HEK293 (cell line): ENCODE data around the gene POLR2E.

Source experiments
- CTCF ChIA-PET: fragments of 350-600 bp; formaldehyde crosslinking; extraction: SDS; loops from one replicate; lab custom pipeline; 2021; ENCODE audit warnings: antibody characterized with exemption; lab: Yijun Ruan, JAX
- POLR2A ChIA-PET: fragments of 300-600 bp; formaldehyde crosslinking; extraction: SDS; loops from one replicate; lab custom pipeline; 2020; ENCODE audit warnings: antibody characterized with exemption, inconsistent platforms; lab: Yijun Ruan, JAX
- H3K27ac ChIP-seq: fragments of 200-500 bp; sonication (Bioruptor generic); 2 replicates; pipeline ENCODE4 v1.5.1; 2014; ENCODE audit warnings: low read depth, low read length, control low read depth, inconsistent platforms; ENCODE audit errors: extremely low read depth
- H3K36me3 ChIP-seq, 2 experiments: fragments of 200-500 bp in 1 of 2; sonication (Bioruptor generic) in 1 of 2; 1 replicate in 1 of 2; 2 replicates in 1 of 2; pipeline ENCODE4 v1.5.1; 2014 to 2017; ENCODE audit warnings: inconsistent platforms in 2 of 2, low read length in 2 of 2; ENCODE audit not compliant: control insufficient read depth in 2 of 2, insufficient read depth in 1 of 2
- H3K4me1 ChIP-seq: fragments of 200-500 bp; sonication (Bioruptor generic); 2 replicates; pipeline ENCODE4 v1.5.1; 2014; ENCODE audit warnings: mild to moderate bottlenecking, low read length, inconsistent platforms; ENCODE audit not compliant: control insufficient read depth, insufficient read depth
- H3K4me3 ChIP-seq: 2 replicates; pipeline ENCODE4 v1.5.1; 2011; ENCODE audit warnings: low read depth, mild to moderate bottlenecking, control low read depth, low read length, moderate library complexity
- H3K9me3 ChIP-seq: fragments of 200-500 bp; sonication (Bioruptor generic); 2 replicates; pipeline ENCODE4 v1.5.1; 2014; ENCODE audit warnings: low read depth, low read length, inconsistent platforms; ENCODE audit not compliant: control insufficient read depth, insufficient read depth
- IKZF3 ChIP-seq: fragments of 450-650 bp; IDR thresholded peaks from 2 replicates; pipeline ENCODE4 v1.5.0; 2018; ENCODE audit warnings: missing biosample characterization, mild to moderate bottlenecking, missing genetic modification characterization, moderate library complexity
- OSR2 ChIP-seq: fragments of 450-650 bp; formaldehyde crosslinking; IDR thresholded peaks from 2 replicates; pipeline ENCODE4 v1.5.1; 2016; ENCODE audit warnings: missing biosample characterization, missing genetic modification characterization
- TRIM28 ChIP-seq: IDR thresholded peaks from 2 replicates; pipeline ENCODE4 v1.6.1; 2011; ENCODE audit warnings: low read length, control low read depth, borderline replicate concordance
- ZBTB44 ChIP-seq: fragments of 450-650 bp; IDR thresholded peaks from 2 replicates; pipeline ENCODE4 v1.5.1; 2018; ENCODE audit warnings: missing biosample characterization, mild to moderate bottlenecking, missing genetic modification characterization
- ZFHX2 ChIP-seq: fragments of 450-650 bp; formaldehyde crosslinking; conservative IDR thresholded peaks from 2 replicates; pipeline ENCODE4 v1.5.1; 2016; ENCODE audit warnings: missing biosample characterization, missing genetic modification characterization
- ZFP37 ChIP-seq: fragments of 450-650 bp; formaldehyde crosslinking; IDR thresholded peaks from 2 replicates; pipeline ENCODE4 v1.5.1; 2016; ENCODE audit warnings: missing biosample characterization, missing genetic modification characterization
- ZNF146 ChIP-seq: fragments of 450-650 bp; formaldehyde crosslinking; IDR thresholded peaks from 2 replicates; pipeline ENCODE4 v1.5.1; 2016; ENCODE audit warnings: missing biosample characterization, missing genetic modification characterization
- ZNF157 ChIP-seq: fragments of 450-650 bp; formaldehyde crosslinking; IDR thresholded peaks from 2 replicates; pipeline ENCODE4 v1.5.1; 2016; ENCODE audit warnings: missing biosample characterization, missing genetic modification characterization
- ZNF211 ChIP-seq: fragments of 450-650 bp; formaldehyde crosslinking; IDR thresholded peaks from 2 replicates; pipeline ENCODE4 v1.5.1; 2016; ENCODE audit warnings: low read depth, missing biosample characterization, missing genetic modification characterization
- ZNF214 ChIP-seq: fragments of 450-650 bp; formaldehyde crosslinking; IDR thresholded peaks from 2 replicates; pipeline ENCODE4 v1.5.1; 2017; ENCODE audit warnings: missing biosample characterization, mild to moderate bottlenecking, missing genetic modification characterization, borderline replicate concordance
- ZNF223 ChIP-seq: fragments of 450-650 bp; formaldehyde crosslinking; IDR thresholded peaks from 2 replicates; pipeline ENCODE4 v1.5.1; 2016; ENCODE audit warnings: missing biosample characterization, missing genetic modification characterization
- ZNF302 ChIP-seq: fragments of 450-650 bp; formaldehyde crosslinking; IDR thresholded peaks from 2 replicates; pipeline ENCODE4 v1.5.1; 2016; ENCODE audit warnings: missing biosample characterization, missing genetic modification characterization, low read depth
- ZNF311 ChIP-seq: fragments of 450-650 bp; formaldehyde crosslinking; IDR thresholded peaks from 2 replicates; pipeline ENCODE4 v1.5.1; 2017; ENCODE audit warnings: missing biosample characterization, missing genetic modification characterization, borderline replicate concordance
- ZNF335 ChIP-seq: fragments of 450-650 bp; formaldehyde crosslinking; conservative IDR thresholded peaks from 2 replicates; pipeline ENCODE4 v1.5.1; 2016; ENCODE audit warnings: missing biosample characterization, missing genetic modification characterization
- ZNF37A ChIP-seq: fragments of 450-650 bp; IDR thresholded peaks from 2 replicates; pipeline ENCODE4 v1.5.1; 2018; ENCODE audit warnings: missing biosample characterization, missing genetic modification characterization
- ZNF398 ChIP-seq: fragments of 450-650 bp; formaldehyde crosslinking; IDR thresholded peaks from 2 replicates; pipeline ENCODE4 v1.5.1; 2017; ENCODE audit warnings: missing biosample characterization, missing genetic modification characterization
- ZNF416 ChIP-seq: fragments of 450-650 bp; formaldehyde crosslinking; IDR thresholded peaks from 2 replicates; pipeline ENCODE4 v1.5.1; 2016; ENCODE audit warnings: missing biosample characterization, missing genetic modification characterization
- ZNF610 ChIP-seq: fragments of 450-650 bp; formaldehyde crosslinking; IDR thresholded peaks from 2 replicates; pipeline ENCODE4 v1.5.1; 2016; ENCODE audit warnings: missing biosample characterization, missing genetic modification characterization, borderline replicate concordance
- ZNF623 ChIP-seq: fragments of 450-650 bp; formaldehyde crosslinking; IDR thresholded peaks from 2 replicates; pipeline ENCODE4 v1.5.1; 2016; ENCODE audit warnings: missing biosample characterization, missing genetic modification characterization
- ZNF626 ChIP-seq: fragments of 450-650 bp; sonication (Bioruptor Pico); formaldehyde crosslinking; IDR thresholded peaks from 2 replicates; pipeline ENCODE4 v1.5.1; 2018; ENCODE audit warnings: missing biosample characterization, missing genetic modification characterization, inconsistent platforms
- ZNF645 ChIP-seq: fragments of 450-650 bp; formaldehyde crosslinking; IDR thresholded peaks from 2 replicates; pipeline ENCODE4; 2016; ENCODE audit warnings: missing biosample characterization, missing genetic modification characterization
- ZNF658 ChIP-seq: fragments of 450-650 bp; formaldehyde crosslinking; IDR thresholded peaks from 2 replicates; pipeline ENCODE4; 2016; ENCODE audit warnings: missing biosample characterization, missing genetic modification characterization
- ZNF692 ChIP-seq: fragments of 450-650 bp; formaldehyde crosslinking; IDR thresholded peaks from 2 replicates; pipeline ENCODE4 v1.5.1; 2016; ENCODE audit warnings: missing biosample characterization, missing genetic modification characterization
- ZNF76 ChIP-seq: fragments of 450-650 bp; formaldehyde crosslinking; IDR thresholded peaks from 2 replicates; pipeline ENCODE4; 2016; ENCODE audit warnings: low read depth, missing biosample characterization, missing genetic modification characterization, borderline replicate concordance
- ZNF837 ChIP-seq: fragments of 450-650 bp; formaldehyde crosslinking; IDR thresholded peaks from 2 replicates; pipeline ENCODE4 v1.5.1; 2016; ENCODE audit warnings: missing biosample characterization, missing genetic modification characterization
- ZSCAN4 ChIP-seq: fragments of 450-650 bp; formaldehyde crosslinking; IDR thresholded peaks from 2 replicates; pipeline ENCODE4 v1.5.1; 2017; ENCODE audit warnings: missing biosample characterization, missing genetic modification characterization

Gene POLR2E

GRCh38 chr19:1039646-1040475, 55.3 kb downstream of the POLR2E start, which contains the start of gene ABCA7:
Gene ABCA7 (plus strand): TSS chr19:1040107. CDS start chr19:1041362, 1,255 bp downstream.
- CTCF ChIA-PET, result interaction anchor here (0.6 to 1.4 kb wide), 4 partner anchors 11 to 185 kb away, joined by 3 to 4 read pairs (median 3); no protein-coding TSS in a partner anchor
- peak within 1 kb of the TSS; percentile 21; the same call in 1 of the 2 replicates for H3K27ac ChIP-seq
- TF ChIP-seq ZBTB44 (no peak; the same call in 1 of the 2 replicates), ZNF157 (tag by site-specific recombination) (no peak), ZNF146 (no peak), IKZF3 (tag by site-specific recombination) (peak; percentile 94), TRIM28 (no peak), ZNF76 (tag by site-specific recombination) (peak; percentile 29; the same call in 1 of the 2 replicates), ZNF837 (tag by site-specific recombination) (no peak), ZNF658 (tag by site-specific recombination) (no peak), ZNF645 (tag by site-specific recombination) (no peak), ZFP37 (tag by site-specific recombination) (no peak), ZNF610 (tag by site-specific recombination) (peak; percentile 13; the same call in 1 of the 2 replicates), ZNF626 (tag by site-specific recombination) (no peak), ZNF398 (no peak), ZNF302 (tag by site-specific recombination) (no peak), ZNF335 (peak; percentile 92), ZNF416 (tag by site-specific recombination) (no peak), ZNF37A (no peak), ZSCAN4 (tag by site-specific recombination) (no peak), OSR2 (tag by site-specific recombination) (peak; percentile 85), ZFHX2 (tag by site-specific recombination) (peak; percentile 38), ZNF623 (tag by site-specific recombination) (no peak), ZNF214 (tag by site-specific recombination) (no peak), ZNF692 (tag by site-specific recombination) (peak; percentile 28; the same call in 1 of the 2 replicates), ZNF311 (tag by site-specific recombination) (no peak), ZNF223 (no peak), ZNF211 (no peak)

More at GRCh38 chr19:1039646-1040475, 55.3 kb downstream of the POLR2E start, which contains the start of gene ABCA7:
- POLR2A ChIA-PET, result interaction anchor here (0.6 to 5.8 kb wide), 12 partner anchors 12 to 229 kb away, joined by 3 to 60 read pairs (median 3); partner anchors contain the start of genes CIRBP, CNN2 and GPX4
- Histone ChIP-seq H3K9me3 (no peaks in the 10 kb centered on the region), H3K36me3 (peaks cover 0 to 20% of the 10 kb centered on the region in 2 experiments; a peak in 1 of 3 replicates), H3K4me3 (peak within 1 kb of the TSS; percentile 54), H3K4me1 (no peaks in the 10 kb centered on the region; the same call in 1 of the 2 replicates)
